HG03469 (cell line): ENCODE data around the gene HUS1.
"Not testable (repeated sequence)": the region's sequence is repeated elsewhere in the genome, so short reads cannot be mapped to it uniquely, and the experiment has no call there.

Source experiments
- ATAC-seq: cut with Tn5 transposase; IDR thresholded peaks from one replicate; pipeline ENCODE4 v1.9.1; 2021; ENCODE audit warnings: mild to moderate bottlenecking, moderate library complexity, moderate number of reproducible peaks; ENCODE audit not compliant: unreplicated experiment

Gene HUS1

DNA sequence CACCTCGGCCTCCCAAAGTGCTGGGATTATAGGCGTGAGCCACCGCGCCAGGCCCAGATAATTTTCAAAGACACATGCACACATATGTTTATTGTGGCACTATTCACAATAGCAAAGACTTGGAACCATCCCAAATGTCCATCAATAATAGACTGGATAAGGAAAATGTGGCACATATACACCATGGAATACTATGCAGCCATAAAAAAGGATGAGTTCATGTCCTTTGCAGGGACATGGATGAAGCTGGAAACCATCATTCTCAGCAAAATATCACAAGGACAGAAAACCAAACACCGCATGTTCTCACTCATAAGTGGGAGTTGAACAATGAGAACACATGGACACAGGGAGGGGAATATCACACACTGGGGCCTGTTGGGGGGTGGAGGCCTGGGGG is 1.2 kb upstream of the HUS1 start:
- not testable (repeated sequence) for ATAC-seq

DNA sequence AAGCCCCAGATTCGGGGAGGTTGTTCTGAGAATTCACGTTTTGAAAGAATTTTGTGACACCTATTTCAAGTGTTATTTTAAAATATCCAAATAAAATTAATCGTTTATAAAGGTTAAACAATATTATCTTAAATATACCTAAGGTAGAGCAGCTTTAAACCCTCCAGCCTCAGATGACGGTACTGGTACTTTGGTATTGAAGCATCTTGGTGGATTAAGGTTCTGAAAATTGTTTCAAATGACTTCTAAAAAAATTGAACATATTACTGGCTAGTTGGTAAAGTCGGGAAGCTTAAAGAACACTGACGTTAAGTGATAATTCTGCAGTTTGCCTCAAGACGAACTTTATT is 392 bp upstream of the HUS1 start:
- ATAC-seq = no peak

DNA sequence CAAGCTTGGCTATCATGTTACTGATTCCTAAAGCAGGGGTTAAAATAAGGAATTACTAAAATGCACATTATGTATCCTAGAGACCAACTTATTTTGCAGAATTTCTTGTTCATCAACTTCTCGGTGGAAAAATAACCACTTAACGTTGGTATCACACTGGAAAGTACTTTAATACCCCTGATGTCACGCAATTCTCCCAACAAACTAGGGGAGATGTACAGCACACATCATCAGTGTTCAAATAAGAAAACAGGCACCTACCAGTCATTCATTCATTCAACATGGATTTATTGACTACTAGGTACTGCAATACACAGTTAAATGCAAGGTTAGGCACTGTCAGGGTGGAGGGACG is 648 bp downstream of the HUS1 start:
- ATAC-seq = no peak

DNA sequence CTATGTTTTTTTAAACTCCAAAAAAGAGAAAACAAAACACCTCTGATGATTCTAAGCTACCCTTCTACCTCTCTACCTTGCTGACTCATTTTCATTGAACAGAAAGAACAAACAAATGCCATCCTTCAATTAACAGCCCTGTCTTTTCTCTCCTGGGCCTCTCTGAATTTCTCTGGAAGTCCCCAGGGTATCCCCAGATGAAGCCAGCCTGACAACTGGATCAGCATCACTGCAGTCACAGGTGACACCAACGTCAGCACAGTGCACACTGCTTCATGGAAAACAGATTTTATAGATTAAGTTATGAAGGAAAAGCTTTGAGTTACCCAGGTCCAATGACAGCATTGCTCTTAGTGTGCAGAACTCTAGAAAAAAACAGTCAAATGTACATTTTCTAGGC is 5.7 kb downstream of the HUS1 start:
- ATAC-seq = no peak

DNA sequence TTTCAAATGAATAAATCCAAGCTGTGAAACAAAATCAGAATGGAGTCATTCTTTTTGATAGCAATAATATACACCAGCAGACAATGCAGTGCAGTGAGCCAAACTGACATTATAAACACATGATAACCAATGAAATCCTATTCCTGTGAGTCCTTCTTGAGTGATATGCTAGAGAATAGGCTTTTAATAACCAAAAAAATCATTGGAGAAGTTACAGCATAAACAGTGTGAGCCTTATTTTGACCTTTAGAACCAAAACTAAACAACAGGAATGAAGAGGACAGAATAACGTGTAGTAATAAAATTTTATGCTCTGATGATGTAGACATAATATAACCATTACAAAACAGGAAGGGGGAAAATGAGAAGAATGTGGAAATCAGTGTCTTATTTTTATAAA is 8.7 kb downstream of the HUS1 start:
- no peak for ATAC-seq

DNA sequence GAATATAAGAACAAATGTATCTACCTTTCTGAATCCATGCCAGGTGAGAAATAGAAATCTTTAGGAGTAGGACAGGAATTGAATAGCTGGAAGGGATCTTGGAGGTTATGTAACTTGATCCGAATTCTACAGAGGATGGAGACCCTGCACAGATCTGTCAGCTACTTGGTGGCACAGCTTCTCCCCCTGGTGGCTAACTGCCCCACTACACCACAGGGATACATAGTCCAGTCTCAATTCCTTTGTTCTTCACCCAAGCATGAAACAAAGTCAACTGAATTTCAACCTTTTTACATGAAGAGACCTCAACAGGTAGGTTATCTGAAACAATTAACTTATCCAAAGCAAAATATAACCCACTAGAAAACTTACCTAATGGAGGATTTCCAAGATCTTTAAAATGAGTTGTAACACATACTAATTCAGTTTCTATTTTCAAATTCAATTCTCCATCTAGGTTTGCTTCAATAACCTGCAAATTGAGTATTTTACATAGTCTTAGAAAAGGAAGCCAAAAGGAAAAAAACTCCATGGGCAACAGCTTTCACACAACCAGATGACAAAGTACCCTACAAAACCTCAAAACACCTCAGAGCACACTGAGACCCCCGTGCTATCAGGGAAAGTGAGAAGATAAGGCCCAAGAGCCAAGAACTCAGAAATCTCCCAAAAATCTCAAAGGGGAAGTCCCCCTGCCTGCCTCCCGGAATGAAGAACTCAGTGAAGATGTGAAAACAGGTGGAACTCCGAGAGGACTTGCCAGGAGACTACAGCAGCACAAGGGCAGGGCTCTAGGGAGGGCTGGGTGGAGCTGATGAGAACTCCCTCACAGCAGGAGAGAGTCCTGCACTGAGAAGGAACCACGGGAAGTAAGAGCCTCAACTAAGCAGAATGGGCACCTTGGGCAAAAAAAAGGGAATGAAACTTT is 10.3 kb downstream of the HUS1 start:
- ATAC-seq = peak; percentile 75

DNA sequence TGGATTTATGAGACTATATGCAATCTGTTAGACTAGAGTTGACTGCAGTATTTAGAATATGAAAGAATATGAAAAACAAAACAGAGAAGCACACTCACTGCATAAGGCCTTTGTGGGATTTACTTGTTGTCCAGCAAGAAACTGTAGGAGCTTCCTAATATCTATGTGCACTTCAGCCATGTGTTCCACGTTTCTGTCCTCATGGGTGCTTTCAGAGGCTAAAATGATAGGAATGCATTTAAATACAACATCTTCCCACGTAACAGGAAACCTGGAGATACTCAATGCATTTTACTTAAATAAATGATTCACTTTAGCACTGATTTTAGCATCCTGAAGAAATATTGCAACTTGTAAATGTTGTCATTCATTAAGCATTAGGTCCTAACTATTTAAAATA is 11.7 kb downstream of the HUS1 start:
- ATAC-seq = no peak

DNA sequence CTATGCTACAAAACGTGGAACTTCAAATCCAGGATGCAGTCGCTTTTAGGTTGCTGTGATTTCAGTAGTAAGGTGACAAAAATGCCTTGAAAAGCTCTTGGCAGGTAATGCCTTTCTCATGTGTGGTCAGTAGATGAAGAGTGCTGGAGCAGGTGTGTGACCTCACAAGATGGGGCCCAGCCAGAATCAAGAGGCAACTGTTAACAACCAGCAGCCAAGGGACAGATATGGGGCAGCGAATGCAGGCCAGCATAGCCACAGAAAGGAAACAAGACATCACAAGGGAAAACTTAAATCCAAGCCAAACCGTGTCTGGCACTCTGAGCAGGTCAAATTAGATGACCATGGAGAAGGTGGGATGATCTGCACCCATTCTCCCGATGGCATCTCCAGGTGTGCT is 12.3 kb downstream of the HUS1 start:
- no peak for ATAC-seq

DNA sequence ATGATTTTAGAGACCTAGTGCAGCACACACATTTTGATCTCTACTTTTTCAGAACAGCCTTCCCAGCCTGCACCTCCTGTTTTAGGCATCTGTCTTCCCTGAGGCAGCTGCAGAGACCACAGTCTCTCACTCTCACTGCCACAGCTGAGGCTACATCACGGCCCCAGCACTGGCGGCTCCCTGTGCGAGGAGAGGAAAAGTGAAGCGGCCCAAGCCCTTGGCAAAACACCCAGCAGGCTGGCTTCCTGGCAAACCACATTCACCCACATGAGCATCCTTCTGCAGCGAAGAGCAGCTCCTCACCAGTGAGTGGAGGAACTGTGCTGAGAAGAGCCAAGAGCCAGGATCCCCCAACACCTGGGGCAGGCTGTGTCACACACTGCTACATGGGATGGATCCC is 14.0 kb downstream of the HUS1 start:
- ATAC-seq = no peak

DNA sequence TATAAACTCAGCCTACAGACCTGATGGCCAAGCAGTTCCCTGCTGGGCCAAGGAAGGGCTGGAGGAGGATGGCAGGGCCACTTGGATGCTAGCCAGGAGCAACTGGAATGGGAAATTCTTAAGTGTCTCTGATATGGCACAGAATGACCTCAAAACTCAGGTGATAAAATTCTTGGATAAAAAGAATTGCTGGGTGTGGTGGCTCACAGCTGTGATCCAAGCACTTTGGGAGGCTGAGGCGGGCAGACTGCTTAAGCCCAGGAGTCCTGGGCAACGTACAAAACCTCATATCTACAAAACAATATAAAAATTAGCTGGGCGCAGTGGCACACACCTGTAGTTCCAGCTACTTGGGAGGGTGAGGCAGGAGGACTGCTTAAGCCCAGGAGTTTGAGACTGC is 17.2 kb downstream of the HUS1 start:
- no peak for ATAC-seq

DNA sequence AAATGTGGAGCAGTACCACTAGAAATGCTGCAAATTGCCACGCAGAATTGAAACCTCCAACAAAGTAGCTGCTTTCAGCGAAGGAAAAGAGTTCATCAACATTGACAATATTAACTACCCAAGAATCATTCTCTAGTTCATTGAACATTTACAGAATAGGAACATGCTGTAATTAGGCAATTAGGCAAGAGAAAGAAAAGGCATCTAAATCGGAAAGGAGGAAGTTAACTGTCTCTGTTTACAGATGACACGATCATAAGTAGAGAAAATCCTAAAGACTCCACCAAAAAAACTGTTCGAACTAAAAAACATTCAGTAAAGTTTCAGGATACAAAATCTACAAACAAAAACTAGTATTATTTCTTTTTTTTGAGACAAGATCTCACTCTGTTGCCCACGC is 22.3 kb downstream of the HUS1 start:
- no peak for ATAC-seq

DNA sequence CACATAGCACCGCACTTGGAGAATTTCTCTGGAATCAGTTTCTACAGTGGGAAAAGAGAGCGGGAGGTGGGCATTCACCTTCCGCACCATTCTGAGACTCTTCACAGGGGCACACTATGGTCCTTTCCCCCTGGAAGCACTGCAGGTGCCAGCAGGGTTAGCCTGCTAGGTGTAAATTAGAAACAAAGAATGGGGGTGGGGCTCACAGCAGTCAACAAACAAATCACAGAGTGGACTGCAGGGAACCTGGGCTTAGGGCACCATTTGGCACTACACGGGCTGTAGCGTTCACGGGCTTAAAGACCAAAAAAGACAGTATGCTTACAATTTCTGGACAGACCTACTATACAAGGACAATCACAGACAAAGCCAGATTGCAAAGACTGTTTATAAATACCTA is 23.2 kb downstream of the HUS1 start:
- ATAC-seq = no peak

DNA sequence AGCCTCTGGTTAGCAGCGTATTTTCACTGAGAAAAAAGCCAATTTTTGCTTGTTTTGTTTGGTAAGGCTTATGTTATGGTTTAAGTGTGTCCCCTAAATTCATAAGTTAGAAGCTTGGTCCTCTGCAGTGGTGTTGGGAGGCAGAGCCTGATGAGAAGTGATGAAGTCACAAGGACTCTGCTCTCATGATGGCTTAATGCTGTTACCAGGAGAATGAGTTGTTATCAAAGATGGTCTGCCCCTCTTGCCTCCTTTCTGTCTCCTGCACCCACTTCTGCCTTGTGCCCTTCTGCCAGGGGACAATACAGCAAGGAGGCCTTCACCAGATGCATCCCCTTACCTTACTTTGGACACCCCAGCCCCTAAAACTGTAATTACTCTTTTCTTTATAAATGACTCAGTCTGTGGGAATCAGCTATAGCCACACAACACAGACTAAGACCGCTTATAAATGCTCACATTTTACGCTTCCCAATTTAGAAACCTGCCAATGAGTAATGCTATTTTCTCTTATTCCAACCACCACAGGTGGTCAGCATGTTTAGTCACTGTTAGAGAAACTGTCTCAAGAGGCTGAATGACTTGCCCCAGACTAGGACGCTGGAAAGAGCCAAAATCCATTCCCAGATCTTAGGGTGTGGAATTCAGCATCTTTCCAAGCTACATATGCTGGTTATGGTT is 25.0 kb downstream of the HUS1 start:
- no peak for ATAC-seq

DNA sequence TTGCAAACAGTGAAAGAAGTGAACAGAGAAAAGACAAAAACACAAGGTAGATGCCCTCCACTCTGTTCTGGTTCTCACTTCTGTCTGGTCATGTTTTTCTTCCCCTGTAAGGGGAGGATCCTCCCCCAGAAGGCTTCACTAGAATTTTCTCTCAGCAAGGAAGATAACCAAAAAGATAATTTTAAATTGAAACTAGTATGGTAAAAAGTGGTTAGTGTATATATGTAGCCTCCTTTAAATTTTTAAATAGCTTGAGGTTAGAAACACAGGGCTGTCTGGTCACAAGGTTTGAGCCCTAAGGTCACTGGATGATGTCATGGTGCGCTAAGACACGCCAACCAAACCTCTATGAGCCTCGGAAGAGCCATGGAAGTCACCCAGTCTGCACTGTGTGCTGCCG is 25.6 kb downstream of the HUS1 start:
- ATAC-seq = no peak

DNA sequence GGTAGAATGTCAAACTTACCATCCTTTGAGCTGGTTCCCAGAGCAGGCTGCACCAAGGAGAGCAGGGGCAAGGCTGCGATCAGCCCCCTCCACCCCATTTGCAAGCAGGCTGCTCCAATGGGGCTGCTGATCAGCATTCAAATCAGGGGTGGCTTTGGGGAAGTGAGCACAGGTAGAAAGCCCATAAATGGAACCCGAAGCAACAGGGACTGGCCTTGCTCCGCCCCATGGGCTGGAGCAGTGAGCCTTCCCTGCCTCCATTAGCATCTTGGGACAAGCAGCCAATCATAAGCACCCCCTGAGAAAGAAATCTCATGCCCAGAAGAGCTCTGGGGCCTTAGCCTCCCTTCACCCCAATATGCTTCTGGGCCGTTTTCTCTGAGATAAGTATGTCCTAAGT is 27.2 kb downstream of the HUS1 start:
- no peak for ATAC-seq

DNA sequence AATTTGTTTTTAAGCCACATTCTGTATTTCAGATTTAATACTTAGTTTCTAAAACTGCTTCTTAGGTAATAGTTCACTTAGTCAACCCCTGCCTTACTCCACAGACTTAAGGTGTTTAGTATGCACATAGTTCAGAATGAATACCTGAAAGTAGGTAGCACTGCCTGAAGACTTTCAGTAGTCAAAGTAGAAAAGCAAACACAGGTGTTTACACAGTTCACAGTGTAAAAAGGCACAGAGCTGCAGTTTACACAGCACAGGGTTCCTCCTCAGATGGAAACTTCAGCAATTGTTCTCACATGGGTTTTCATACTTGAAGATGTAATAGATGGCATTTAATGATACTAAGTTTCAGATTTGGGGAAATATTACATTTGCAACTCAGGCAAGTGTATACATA is 28.0 kb downstream of the HUS1 start:
- ATAC-seq = no peak

DNA sequence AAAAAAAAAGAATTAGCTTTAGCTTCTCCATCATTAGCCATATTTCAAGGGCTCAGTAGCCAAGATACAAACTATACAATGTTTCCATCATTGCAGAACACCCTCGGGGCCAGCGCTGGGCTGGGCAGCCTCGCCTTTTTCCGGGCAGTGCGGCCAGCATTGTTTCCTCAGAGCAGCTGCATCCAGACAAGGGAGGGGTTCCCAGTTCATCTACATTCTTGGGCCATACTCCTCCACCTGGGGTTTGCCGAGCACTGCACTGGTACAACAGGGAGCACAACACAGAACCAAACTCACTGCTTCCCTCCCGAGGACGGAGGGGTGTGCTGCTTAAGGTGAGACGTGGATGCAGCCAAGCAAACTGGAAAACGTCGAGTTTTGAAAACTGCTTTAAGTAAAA is 28.7 kb downstream of the HUS1 start:
- no peak for ATAC-seq

DNA sequence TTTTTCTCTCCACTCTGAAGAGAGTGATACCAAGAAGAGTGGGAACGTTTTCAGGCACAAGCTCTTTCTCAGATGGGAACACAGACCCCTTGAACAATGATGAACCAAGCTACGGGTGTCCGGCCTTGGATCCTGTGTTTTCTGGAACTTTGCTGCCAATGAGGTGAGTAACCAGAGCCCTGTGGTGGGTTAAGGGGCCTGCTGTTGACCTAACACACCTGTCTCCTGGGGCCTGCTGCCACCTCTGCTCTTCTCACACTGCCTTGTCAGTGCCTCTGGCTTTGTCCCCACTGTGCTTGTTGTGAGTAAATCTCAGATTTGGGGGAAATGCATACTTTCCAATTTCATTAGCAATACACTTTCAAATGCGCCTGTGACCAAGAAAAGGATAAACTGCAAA is 29.7 kb downstream of the HUS1 start:
- ATAC-seq = no peak

DNA sequence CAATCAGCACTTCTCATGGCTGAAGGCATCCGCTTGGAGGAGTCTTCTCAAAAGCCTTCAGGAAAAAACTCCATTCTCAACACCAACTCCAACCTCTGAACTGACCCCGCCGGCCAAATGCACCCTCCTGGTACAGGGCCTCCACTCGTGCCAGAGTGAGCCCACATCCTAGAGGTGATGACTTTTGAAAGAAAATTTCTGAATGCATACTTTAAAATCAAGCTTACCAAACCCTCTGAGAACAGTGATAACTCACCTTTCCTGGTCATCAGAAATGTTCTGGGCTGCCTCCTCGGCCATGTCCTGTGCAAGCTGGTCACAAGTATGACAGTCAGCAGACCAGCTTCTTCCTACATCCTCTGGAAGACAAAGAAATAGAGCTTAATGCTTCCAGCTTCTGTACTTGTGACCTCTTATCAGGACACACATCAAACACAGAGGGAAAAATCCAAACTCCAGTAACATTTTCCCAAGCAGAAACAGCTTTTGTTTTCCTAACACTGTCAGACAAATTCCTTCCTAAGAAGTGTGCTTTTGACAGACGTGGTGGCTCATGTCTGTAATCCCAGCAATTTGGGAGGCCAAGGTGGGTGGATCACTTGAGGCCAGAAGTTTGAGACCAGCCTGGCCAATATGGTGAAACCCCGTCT is 31.1 kb downstream of the HUS1 start, which contains the start of gene PKD1L1:
Gene PKD1L1 (minus strand): TSS at position 326 of the 650 bp plus-strand sequence. CDS start 26 bp downstream, at position 300.
- no peak for ATAC-seq

DNA sequence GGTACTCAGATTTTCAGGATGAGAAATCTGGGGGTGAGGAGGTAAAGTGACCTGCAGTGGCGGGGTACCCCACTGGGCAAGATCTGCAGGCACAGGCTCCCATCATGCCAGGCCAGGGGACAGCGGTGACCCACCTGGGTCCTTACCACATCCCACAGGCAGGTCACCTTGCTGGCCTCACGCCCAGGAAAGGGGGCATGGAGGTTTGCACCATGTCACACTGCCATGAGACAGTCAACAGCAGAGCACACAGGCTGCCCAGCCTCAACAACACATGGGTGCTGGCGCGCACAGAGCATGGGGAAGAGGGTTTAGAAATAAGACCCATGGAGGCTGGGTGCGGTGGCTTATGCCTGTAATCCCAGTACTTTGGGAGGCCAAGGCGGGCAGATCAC is 32.1 kb downstream of the HUS1 start:
- ATAC-seq = no peak

DNA sequence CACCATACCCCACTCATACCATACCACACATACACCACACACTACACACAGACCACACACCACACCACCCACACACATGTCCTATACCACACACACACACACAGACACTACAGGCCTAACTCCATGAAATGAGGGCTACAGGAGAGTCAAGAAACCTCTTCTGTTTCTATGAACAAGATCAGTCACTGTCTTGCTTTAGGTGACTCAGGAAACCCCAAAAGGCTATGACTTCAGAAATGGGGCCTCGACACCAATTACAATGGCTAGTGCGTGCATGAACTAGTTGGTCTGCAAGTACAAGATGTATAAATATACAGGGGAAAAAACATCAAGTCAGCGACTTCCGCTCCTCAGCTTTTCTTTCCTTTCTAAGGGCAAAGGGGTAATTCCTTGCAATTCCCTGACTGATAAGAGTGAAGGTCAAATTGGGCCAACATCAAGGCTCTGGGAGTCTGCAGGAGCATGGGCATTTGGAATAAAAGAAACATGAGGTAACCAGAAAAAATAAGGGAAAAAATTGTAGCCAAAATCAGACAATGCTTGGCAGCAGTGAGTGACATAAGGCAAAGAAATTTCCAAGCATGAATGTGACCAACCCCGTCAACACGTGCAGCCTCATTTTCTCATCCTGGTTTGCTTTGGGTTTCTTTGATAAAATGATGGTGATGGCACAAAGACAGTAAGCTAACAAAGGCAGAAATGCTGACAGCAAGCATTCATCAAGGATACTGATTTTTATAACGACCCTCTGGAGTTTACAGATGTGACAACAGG is 32.6 kb downstream of the HUS1 start:
- ATAC-seq = no peak
